ENCODE measurements around the gene IQCK.
"Not testable (repeated sequence)": the region's sequence is repeated elsewhere in the genome, so short reads cannot be mapped to it uniquely, and the experiment has no call there.

IQCK gene

GRCh38 chr16:19757026-19757425, 39.0 kb downstream of the IQCK start:
- no peak for DNase-seq (ENCODE audit: low read depth in 2 of 2)

GRCh38 chr16:19757762-19758595, 39.9 kb downstream of the IQCK start:
- DNase-seq (ENCODE audit: low read depth in 2 of 2): no peak

- no peak for DNase-seq (ENCODE audit: low read depth in 2 of 2)
These were observed 42.4 kb downstream of the IQCK start for GRCh38 chr16:19760356-19761060.

- DNase-seq (ENCODE audit: low read depth in 2 of 2): no peak
These were observed 47.9 kb downstream of the IQCK start for GRCh38 chr16:19765860-19766553.

- no peak for DNase-seq (ENCODE audit: low read depth in 2 of 2)
These were observed 48.4 kb downstream of the IQCK start for GRCh38 chr16:19766554-19766884.

GRCh38 chr16:19766988-19767387, 48.9 kb downstream of the IQCK start:
- DNase-seq (ENCODE audit: low read depth in 2 of 2): no peak

GRCh38 chr16:19767497-19767896, 49.4 kb downstream of the IQCK start:
- no peak for DNase-seq (ENCODE audit: low read depth in 2 of 2)

GRCh38 chr16:19769239-19769638, 51.2 kb downstream of the IQCK start:
- no peak for DNase-seq (ENCODE audit: low read depth in 2 of 2)

GRCh38 chr16:19771040-19771439, 53.0 kb downstream of the IQCK start:
- no peak for DNase-seq (ENCODE audit: low read depth in 2 of 2)

- no peak for DNase-seq (ENCODE audit: low read depth in 2 of 2)
These were observed 53.7 kb downstream of the IQCK start for GRCh38 chr16:19771796-19772195.

GRCh38 chr16:19774024-19774423, 56.0 kb downstream of the IQCK start:
- DNase-seq (ENCODE audit: low read depth in 2 of 2): no peak

GRCh38 chr16:19776147-19776546, 58.1 kb downstream of the IQCK start:
- no peak for DNase-seq (ENCODE audit: low read depth in 2 of 2)

- DNase-seq (ENCODE audit: low read depth in 2 of 2): no peak
These were observed 58.5 kb downstream of the IQCK start for GRCh38 chr16:19776565-19776964.

- DNase-seq (ENCODE audit: low read depth in 2 of 2): no peak
These were observed 62.2 kb downstream of the IQCK start for GRCh38 chr16:19780321-19780720.

GRCh38 chr16:19781226-19781625, 63.2 kb downstream of the IQCK start:
- DNase-seq (ENCODE audit: low read depth in 2 of 2): no peak

GRCh38 chr16:19783363-19784182, 65.5 kb downstream of the IQCK start:
- DNase-seq (ENCODE audit: low read depth in 2 of 2): no peak

- no peak for DNase-seq (ENCODE audit: low read depth in 2 of 2)
These were observed 66.2 kb downstream of the IQCK start for GRCh38 chr16:19784183-19784736.

- DNase-seq (ENCODE audit: low read depth in 2 of 2): no peak
These were observed 67.0 kb downstream of the IQCK start for GRCh38 chr16:19785081-19785480.

GRCh38 chr16:19785512-19786130, 67.5 kb downstream of the IQCK start:
- no peak for DNase-seq (ENCODE audit: low read depth in 2 of 2)

GRCh38 chr16:19801369-19801768, 83.3 kb downstream of the IQCK start:
- DNase-seq (ENCODE audit: low read depth in 2 of 2): not testable (repeated sequence)

- DNase-seq (ENCODE audit: low read depth in 2 of 2): not testable (repeated sequence)
These were observed 83.8 kb downstream of the IQCK start for GRCh38 chr16:19801824-19802223.

Measured in stimulated activated CD4-positive, alpha-beta T cell treated with anti-CD3 and anti-CD28 coated beads, Interleukin-1b, Interleukin-23, amount 100 ng/mL, for 1 hour (primary cell).